GM12892 (cell line): ENCODE results near the gene PROB1.
"Not testable (repeated sequence)": the region's sequence is repeated elsewhere in the genome, so short reads cannot be mapped to it uniquely, and the experiment has no call there.

ENCODE experiments used
- DNase-seq: peaks from one replicate; pipeline ENCODE4 v3.0.0; 2011; ENCODE audit not compliant: insufficient read length
- FAIRE-seq: peaks from 2 replicates; lab custom pipeline; 2011; peaks lifted over from hg19 to GRCh38; lab: Jason Lieb, UNC
- POLR2A ChIP-seq: IDR thresholded peaks from 2 replicates; pipeline ENCODE4 v1.6.1; 2011; ENCODE audit warnings: low read depth, low read length, control low read depth
- POLR2AphosphoS5 ChIP-seq: IDR thresholded peaks from 2 replicates; pipeline ENCODE4 v1.6.1; 2011; ENCODE audit warnings: low read depth, low read length, control low read depth
- TAF1 ChIP-seq: IDR thresholded peaks from 2 replicates; pipeline ENCODE4 v1.6.1; 2011; ENCODE audit warnings: low read depth, mild to moderate bottlenecking, control low read depth, low read length, borderline replicate concordance

PROB1 gene

DNA sequence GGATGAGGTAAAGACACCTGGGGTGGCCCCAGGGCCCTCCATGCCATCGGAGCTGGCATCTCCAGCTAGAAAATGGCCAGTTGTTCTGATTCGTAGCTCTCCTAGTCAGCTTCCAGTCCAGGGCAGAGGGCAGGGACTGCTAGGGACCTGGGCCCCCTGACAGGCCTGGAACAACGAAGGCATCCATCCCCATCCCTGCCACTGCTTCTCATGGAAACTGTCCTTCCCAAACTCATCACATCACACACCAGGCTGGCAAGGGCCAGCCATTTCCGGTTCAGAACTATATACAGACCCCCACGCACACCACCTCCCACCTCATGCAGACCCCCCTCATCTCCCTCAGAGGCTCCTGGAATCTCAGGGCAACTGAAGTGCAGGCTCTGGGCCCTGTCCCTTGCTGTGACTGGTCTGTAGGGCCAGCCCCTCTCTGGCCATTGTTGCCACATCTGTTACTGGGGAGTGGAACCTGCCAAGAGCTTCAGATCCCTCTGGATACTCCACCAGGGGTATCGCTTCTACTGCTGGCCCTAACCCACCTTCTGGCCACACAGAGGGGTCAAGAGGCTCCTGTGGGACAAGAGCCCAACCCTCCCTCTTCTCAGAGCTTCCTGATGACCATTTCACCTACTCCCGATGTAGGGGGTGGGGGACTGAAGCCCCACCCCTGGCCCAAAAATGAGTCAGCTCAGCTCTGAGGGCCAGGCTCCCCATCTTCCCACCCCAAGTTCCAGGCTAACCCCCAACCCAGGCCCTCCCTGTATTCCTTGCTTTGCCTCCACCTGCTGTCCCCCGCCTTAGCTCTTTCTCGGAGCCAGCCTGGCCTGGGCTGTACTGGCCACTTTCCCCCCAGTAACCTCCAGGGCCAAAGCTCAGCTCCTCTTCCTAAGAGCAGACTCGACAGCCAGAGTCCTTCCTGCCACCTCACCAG, 4.0 kb downstream of the PROB1 start:
- no peak for DNase-seq
- no peak for FAIRE-seq

DNA sequence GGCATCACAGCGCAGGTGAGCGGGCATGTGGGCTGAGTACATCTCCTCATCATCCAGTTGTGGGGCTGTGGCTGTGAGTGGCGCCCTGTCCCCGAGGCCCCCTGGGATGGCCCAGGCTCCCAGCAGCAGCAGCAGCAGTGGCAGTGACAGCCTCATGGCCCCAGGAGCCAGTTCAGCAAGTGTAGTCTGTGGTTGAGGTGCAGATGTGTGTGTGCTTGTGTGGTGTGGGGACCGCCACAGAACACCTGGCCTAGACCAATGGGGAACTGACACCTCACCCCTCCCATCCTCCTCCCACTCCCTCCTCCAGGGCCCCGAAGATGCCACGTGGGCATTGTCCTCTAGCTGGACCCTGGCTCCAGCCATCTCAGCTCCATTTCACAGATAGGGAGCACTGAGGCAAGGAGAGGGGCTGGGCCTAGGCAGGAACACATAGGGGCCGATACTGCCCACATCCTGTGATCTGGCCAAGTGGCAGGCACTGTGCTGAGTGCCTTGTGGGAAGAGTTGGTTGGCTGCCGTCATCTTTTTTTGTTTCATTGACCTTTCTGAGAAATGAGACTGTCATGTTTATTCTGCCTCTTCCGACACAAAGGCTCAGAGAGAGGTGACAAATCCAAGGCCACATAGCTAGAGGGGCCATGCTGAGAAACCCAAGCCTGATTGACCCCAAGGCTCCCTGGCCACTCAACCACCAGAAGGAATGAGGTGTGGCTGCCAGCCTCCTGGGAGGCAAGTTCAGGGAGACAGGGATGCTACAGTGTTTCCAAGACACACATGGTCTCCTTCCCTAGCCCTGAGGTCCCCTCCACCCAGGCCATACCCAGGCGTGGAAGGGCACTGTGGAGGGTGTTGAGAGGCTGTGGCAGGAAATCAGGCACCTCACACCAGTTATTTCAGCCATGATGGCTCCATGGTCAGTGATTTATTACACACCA, 4.9 kb downstream of the PROB1 start, which contains the start of gene MZB1:
Gene MZB1, minus strand, starts transcription at position 213 of the 938 bp plus-strand sequence. Its CDS starts 57 bp downstream, at position 156.
- FAIRE-seq = peak; percentile 97
- peak; percentile 87 for DNase-seq
- TF ChIP-seq POLR2A (peak; percentile 94), POLR2AphosphoS5 (peak; percentile 97), TAF1 (peak; percentile 88)

More for the DNA sequence above, 4.0 kb downstream of the PROB1 start:
- no peak for TF ChIP-seq TAF1
- no peak for TF ChIP-seq POLR2A
- TF ChIP-seq POLR2AphosphoS5 = no peak

DNA sequence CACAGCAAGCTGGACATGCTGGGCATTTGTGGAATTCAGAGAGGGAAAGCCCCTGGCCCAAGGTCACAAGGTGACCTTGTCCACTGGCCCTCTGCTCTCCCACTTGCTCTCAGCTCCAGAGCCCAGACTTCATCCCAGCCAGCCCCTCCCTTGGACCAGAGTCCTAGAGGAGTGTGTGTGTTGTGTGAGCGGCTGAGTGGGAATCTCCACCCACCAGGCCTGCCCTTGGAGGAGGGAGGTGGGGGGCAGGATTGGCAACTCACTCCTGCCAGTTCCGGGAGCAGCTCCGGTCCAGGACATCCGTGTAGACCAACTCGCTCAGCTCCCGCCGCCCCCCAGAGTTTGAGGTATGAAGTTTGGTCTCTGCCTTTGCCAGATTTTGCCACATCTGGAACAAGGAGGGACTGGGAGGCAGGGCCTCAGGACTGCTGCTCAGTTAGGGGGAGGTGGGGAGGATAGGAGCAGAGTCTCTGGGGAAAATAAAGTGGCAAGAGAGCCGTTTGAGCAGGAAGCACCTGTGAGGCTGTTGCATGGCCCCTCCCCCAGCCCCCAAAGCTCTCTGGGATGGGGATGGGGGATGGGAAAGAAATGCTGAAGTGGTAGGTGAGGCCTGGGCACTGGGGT, 6.6 kb downstream of the PROB1 start:
- TF ChIP-seq POLR2AphosphoS5 = peak; percentile 52; the same call in 1 of the 2 replicates
- TF ChIP-seq POLR2A = 0 out of 2 replicates have a peak, but pooled peaks have one; percentile 4
- TF ChIP-seq TAF1 = no peak
- DNase-seq (no peak), FAIRE-seq (peak; percentile 76)

DNA sequence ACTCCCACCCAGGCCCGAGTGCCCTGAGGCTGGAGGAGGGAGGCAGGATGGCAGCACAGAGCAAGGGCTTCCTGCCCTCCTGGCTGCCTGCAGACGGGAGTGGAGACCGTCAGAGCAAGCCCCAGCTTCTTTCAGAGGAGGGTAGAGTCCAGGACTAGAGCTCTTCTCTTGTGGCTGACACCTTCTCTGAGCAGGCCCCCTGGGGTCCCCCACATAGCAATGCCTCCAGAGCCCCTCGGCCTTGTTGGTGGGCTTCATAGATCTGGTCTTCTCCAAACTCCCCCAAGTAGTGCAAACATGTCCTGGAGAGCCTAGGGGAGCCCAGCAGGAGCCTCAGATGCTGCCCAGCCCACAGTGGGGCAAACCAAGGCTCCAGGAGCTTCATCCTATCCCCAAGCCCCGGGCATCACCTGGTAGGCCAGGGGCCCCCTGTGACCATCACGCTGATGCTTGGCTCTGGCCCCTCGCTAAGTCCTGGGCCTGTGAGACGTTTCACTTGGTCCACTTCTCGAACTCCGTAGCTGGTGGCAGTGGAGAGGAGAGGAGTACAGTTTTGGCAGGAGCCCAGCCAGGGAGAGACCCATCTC, 7.2 kb downstream of the PROB1 start:
- DNase-seq (no peak), FAIRE-seq (peak; percentile 36)
- TF ChIP-seq TAF1 (no peak), POLR2AphosphoS5 (no peak)

DNA sequence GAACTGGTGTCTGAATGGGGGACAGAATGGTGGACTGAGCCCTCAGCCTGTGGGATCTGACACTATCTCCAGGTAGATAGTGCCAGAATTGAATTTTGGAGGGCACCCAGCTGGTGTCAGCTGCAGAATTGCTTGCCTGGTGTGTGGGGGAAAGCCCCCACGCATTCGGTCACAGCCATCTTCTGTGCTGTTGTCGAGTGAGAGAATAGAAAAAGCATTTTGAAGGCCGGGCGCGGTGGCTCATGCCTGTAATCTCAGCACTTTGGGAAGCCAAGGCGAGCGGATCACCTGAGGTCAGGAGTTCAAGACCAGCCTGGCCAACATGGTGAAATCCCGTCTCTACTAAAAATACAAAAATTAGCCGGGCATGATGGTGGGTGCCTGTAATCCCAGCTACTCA, 7.9 kb downstream of the PROB1 start:
- not testable (repeated sequence) for DNase-seq, FAIRE-seq

DNA sequence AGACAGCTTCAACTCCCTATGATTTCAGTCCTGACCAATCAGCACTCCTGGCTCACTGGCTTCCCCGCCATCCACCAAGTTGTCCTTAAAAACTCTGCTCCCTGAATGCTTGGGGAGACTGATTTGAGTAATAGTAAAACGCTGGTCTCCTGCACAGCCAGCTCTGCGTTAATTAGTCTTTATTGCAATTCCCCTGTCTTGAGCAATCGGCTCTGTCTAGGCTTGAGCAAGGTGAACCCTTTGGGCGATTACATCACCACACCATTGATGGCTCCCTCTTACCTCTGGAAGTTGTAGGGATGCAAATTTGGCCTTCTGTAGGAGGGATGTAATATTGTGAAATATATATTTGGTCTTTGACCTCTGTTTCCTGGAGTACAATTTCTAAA, 8.9 kb downstream of the PROB1 start:
- TF ChIP-seq POLR2AphosphoS5 (no peak), POLR2A (no peak), TAF1 (no peak)
- no peak for FAIRE-seq
- no peak for DNase-seq

DNA sequence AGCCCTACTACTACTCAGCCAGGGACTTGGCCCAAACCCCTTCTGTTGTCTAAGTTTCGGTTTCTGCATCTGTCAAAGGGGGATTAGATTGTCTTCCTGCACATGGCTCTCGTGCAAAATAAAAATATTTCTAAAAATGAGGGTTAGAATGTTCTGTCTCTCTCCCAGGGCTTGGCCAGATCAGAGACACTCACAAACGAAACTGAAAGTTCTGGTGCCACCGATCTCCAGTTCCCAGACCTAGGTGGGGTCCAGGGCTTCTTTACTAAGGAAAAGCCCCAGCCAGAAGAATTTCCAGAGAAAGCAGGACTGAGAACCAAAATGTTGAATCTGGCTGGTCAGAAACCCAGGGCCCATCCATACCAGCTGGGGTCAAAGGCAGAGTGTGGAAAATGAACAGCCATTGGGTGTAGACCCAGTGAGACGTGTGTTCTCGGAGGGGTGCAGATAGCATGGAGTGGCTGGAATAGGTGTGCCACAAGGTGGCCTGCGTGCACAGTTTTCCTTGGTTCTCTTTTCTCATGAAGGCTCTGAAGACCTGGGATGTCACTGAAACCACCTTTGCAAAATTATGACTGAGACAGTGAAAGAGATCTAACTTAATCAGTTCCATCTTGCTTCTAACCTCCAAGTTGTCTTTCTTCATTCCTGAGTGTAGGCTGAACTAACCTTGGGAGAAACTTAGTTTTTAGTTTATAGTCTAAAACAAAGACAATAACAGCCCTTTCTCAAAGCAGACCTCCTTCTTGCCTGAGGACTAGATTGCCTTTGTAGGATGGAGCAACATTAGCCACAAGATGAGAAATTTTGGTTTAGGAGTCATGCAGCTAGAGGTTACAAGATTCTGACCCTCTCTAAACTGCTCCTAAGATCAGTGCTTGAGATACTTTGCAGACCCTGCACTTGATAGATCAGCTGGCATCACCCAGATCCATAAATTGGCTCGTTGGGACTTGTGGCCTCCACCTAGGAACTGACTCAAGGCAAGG, 9.5 kb downstream of the PROB1 start:
- FAIRE-seq (peak; percentile 83), DNase-seq (no peak)
- TF ChIP-seq POLR2A (peak; percentile 49; the same call in 1 of the 2 replicates), TAF1 (no peak)

DNA sequence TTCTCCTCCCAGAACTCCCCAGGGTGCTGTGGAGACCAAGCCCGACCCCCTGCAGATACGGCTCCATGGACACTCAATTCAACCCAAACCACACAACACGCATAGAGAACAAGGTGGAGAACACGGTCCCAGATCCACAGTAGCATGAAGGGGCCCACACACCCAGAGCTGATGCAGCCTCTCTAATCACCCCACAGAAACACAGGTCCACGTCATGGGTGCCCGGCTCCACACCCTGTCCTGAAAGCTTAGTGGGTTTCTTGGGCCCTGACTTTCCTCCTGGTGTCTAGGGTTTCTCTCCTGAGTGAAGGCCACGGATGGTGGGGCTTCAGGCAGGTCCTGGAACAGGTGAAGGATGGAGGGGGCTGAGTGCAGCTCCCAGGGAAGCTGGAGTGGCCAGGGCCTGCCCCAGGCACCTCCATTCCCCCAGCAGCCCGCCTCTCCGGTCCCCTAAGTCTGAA, 10.3 kb downstream of the PROB1 start:
- no peak for DNase-seq
- TF ChIP-seq TAF1 (no peak), POLR2AphosphoS5 (no peak; the same call in 1 of the 2 replicates), POLR2A (peak; percentile 20; the same call in 1 of the 2 replicates)
- FAIRE-seq = no peak

DNA sequence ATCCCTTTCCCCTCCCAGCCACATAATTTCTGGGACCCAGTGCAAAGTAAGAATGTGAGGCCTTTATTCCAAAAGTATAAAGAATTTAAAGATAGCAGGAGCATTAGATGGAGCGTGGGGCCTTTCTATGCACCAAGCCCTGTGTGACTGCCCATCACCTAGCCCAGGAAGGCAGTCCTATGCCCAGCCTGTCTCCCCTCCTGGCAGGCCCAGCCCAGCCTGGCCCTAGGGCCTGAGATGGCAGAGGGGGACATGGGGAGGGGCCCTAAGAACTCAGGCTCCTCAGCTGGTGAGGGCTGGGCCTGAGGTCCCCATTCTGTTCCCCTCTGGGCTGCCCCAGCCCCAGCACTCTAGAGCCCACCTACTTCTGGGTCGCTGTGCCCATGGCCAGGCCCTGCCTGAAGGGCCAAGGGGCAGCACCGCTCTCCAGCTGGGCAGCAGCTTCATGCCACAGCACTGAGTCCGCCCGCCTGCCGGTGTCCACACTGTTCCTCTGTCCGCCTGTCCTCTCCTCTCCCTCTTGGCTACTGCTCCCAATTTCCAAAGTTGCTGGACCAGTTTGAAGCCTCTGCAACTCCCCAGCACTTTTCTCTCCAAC, 10.8 kb downstream of the PROB1 start:
- TF ChIP-seq TAF1 (no peak), POLR2AphosphoS5 (peak; percentile 13; the same call in 1 of the 2 replicates), POLR2A (no peak)
- FAIRE-seq = no peak
- DNase-seq = no peak
